H1 (cell line): Measurements from ENCODE around the gene HOXD10. TPM values are rescaled to one million over a fixed set of nuclear protein-coding genes. Genes with fewer than 3 reads are reported as not detected.
A peak's percentile ranks its signal among the peaks of the same experiment; 100 is the strongest.

Experiments
- CTCF ChIA-PET: fragments of 300-600 bp; sonication (Branson Sonifier 250); formaldehyde crosslinking; loops from one replicate; lab custom pipeline; 2021; ENCODE audit not compliant: partially characterized antibody; lab: Charles Lee
- POLR2A ChIA-PET: fragments of 300-600 bp; sonication (Branson Sonifier 250); formaldehyde crosslinking; loops from one replicate; lab custom pipeline; 2021; ENCODE audit warnings: inconsistent platforms; ENCODE audit not compliant: partially characterized antibody; lab: Charles Lee
- DNase-seq, 2 experiments: peaks; one replicate each; pipeline versions ENCODE4 v3.0.0 to v3.0.0-alpha.2; 2010 to 2022; ENCODE audit warnings: low spot score in 2 of 2, low read depth in 1 of 2, mixed read lengths in 1 of 2
- FAIRE-seq: peaks from 2 replicates; lab custom pipeline; 2011; peaks lifted over from hg19 to GRCh38; lab: Jason Lieb, UNC
- H2AFZ ChIP-seq: 2 replicates; pipeline ENCODE4 v1.8.1; 2012; ENCODE audit warnings: low read length, inconsistent platforms
- H2AK5ac ChIP-seq: 2 replicates; pipeline ENCODE4 v1.6.1; 2013; ENCODE audit warnings: low read depth, low read length
- H2BK120ac ChIP-seq: replicated peaks from 2 replicates; pipeline ENCODE3; 2013; ENCODE audit warnings: low read depth, low read length, inconsistent platforms
- H2BK12ac ChIP-seq: 2 replicates; pipeline ENCODE4 v1.6.1; 2013; ENCODE audit warnings: low read depth, low read length
- H2BK15ac ChIP-seq: 2 replicates; pipeline ENCODE4 v1.6.1; 2013; ENCODE audit warnings: low read length
- H2BK20ac ChIP-seq: 2 replicates; pipeline ENCODE4 v1.6.1; 2013; ENCODE audit warnings: low read length
- H2BK5ac ChIP-seq: 2 replicates; pipeline ENCODE4 v1.6.1; 2013; ENCODE audit warnings: low read depth, low read length
- H3K14ac ChIP-seq: 2 replicates; pipeline ENCODE4 v1.6.1; 2013; ENCODE audit warnings: inconsistent platforms; ENCODE audit not compliant: insufficient read length
- H3K18ac ChIP-seq: 2 replicates; pipeline ENCODE4 v1.6.1; 2013; ENCODE audit warnings: low read length; ENCODE audit errors: extremely low read depth
- H3K23ac ChIP-seq: 2 replicates; pipeline ENCODE4 v1.6.1; 2013; ENCODE audit warnings: inconsistent platforms; ENCODE audit not compliant: insufficient read length
- H3K23me2 ChIP-seq: 2 replicates; pipeline ENCODE4 v1.6.1; 2013; ENCODE audit warnings: low read depth, low read length
- H3K27ac ChIP-seq: 2 replicates; pipeline ENCODE4 v1.6.1; 2011; ENCODE audit warnings: low read depth, low read length, inconsistent platforms
- H3K27me3 ChIP-seq, 4 experiments: replicated peaks in 1 of 4; 1 replicate in 1 of 4; 2 replicates in 3 of 4; pipeline versions ENCODE4 v1.6.1 to v1.8.1; 2011 to 2013; ENCODE audit warnings: low read length in 3 of 4, mild to moderate bottlenecking in 3 of 4, inconsistent platforms in 2 of 4, mixed read lengths in 2 of 4, moderate library complexity in 1 of 4; ENCODE audit not compliant: control insufficient read depth in 3 of 4, insufficient read depth in 3 of 4; ENCODE audit errors: extremely low read depth in 1 of 4
- H3K36me3 ChIP-seq, 4 experiments: 2 replicates each; pipeline versions ENCODE4 v1.6.1 to v1.8.1; 2011 to 2013; ENCODE audit warnings: mild to moderate bottlenecking in 4 of 4, low read length in 3 of 4, moderate library complexity in 2 of 4, control low read depth in 1 of 4, inconsistent platforms in 1 of 4; ENCODE audit not compliant: insufficient read depth in 4 of 4, control insufficient read depth in 2 of 4
- H3K4ac ChIP-seq: replicated peaks from 2 replicates; pipeline ENCODE3; 2013; ENCODE audit warnings: low read length, low read depth, mixed read lengths, inconsistent platforms; ENCODE audit not compliant: insufficient read length
- H3K4me1 ChIP-seq, 4 experiments: replicated peaks in 1 of 4; 1 replicate in 1 of 4; 2 replicates in 3 of 4; pipeline versions ENCODE4 v1.6.1 to v1.8.1; 2011 to 2013; ENCODE audit warnings: low read length in 3 of 4, inconsistent platforms in 2 of 4, mixed read lengths in 1 of 4; ENCODE audit not compliant: insufficient read depth in 4 of 4, control insufficient read depth in 3 of 4
- H3K4me2 ChIP-seq, 2 experiments: 2 replicates each; pipeline versions ENCODE4 v1.6.1 to v1.8.1; 2011 to 2013; ENCODE audit warnings: low read depth in 2 of 2, low read length in 2 of 2, control low read depth in 1 of 2, inconsistent platforms in 1 of 2, mild to moderate bottlenecking in 1 of 2; ENCODE audit not compliant: insufficient read depth in 1 of 2
- H3K4me3 ChIP-seq, 4 experiments: fragments of 200-600, 300-600 bp in 1 of 4; sonication (generic), shearing (Covaris generic), sonication (Bioruptor Twin) in 1 of 4; 2 replicates each; pipeline versions ENCODE4 v1.5.1 to v1.8.1; 2011 to 2016; ENCODE audit warnings: low read length in 4 of 4, low read depth in 3 of 4, control low read depth in 2 of 4, inconsistent platforms in 2 of 4, mild to moderate bottlenecking in 2 of 4, mixed read lengths in 1 of 4, moderate library complexity in 1 of 4; ENCODE audit not compliant: insufficient read depth in 2 of 4; ENCODE audit errors: extremely low read depth in 1 of 4
- H3K56ac ChIP-seq: replicated peaks from 2 replicates; pipeline ENCODE3; 2013; ENCODE audit warnings: low read depth, mild to moderate bottlenecking, mixed read lengths, low read length, inconsistent platforms; ENCODE audit not compliant: insufficient read length
- H3K79me1 ChIP-seq: 2 replicates; pipeline ENCODE4 v1.6.1; 2013; ENCODE audit warnings: low read depth, low read length, control low read depth
- H3K79me2 ChIP-seq, 2 experiments: 2 replicates each; pipeline versions ENCODE4 v1.6.1 to v1.8.1; 2012 to 2013; ENCODE audit warnings: low read length in 2 of 2, mild to moderate bottlenecking in 2 of 2, inconsistent platforms in 1 of 2; ENCODE audit not compliant: insufficient read depth in 2 of 2, control insufficient read depth in 1 of 2
- H3K9ac ChIP-seq, 4 experiments: replicated peaks in 1 of 4; 1 replicate in 1 of 4; 2 replicates in 3 of 4; pipeline versions ENCODE4 v1.6.1 to v1.8.1; 2011 to 2013; ENCODE audit warnings: low read depth in 3 of 4, low read length in 3 of 4, control low read depth in 2 of 4, mild to moderate bottlenecking in 2 of 4, moderate library complexity in 2 of 4, inconsistent platforms in 1 of 4; ENCODE audit errors: extremely low read depth in 1 of 4
- H3K9me3 ChIP-seq, 2 experiments: 2 replicates each; pipeline versions ENCODE4 v1.6.1 to v1.8.1; 2012 to 2013; ENCODE audit warnings: mild to moderate bottlenecking in 2 of 2, moderate library complexity in 2 of 2, control low read depth in 1 of 2, inconsistent platforms in 1 of 2, low read depth in 1 of 2, low read length in 1 of 2, mixed read lengths in 1 of 2; ENCODE audit not compliant: insufficient read depth in 2 of 2
- H4K20me1 ChIP-seq, 2 experiments: replicated peaks in 1 of 2; 2 replicates each; pipeline versions ENCODE3 to v1.8.1; 2011 to 2013; ENCODE audit warnings: inconsistent platforms in 2 of 2, low read length in 2 of 2, mild to moderate bottlenecking in 1 of 2; ENCODE audit not compliant: insufficient read depth in 2 of 2, control insufficient read depth in 1 of 2
- H4K5ac ChIP-seq: 2 replicates; pipeline ENCODE4 v1.6.1; 2013; ENCODE audit warnings: low read length, low read depth, mixed read lengths, inconsistent platforms; ENCODE audit not compliant: insufficient read length
- H4K8ac ChIP-seq: 2 replicates; pipeline ENCODE4 v1.8.0; 2013; ENCODE audit warnings: mild to moderate bottlenecking, moderate library complexity, low read length, inconsistent platforms; ENCODE audit not compliant: insufficient read depth; ENCODE audit errors: extremely low read depth
- H4K91ac ChIP-seq: replicated peaks from 2 replicates; pipeline ENCODE3; 2013; ENCODE audit warnings: low read length, mixed read lengths, inconsistent platforms; ENCODE audit not compliant: insufficient read length
- BCL11A ChIP-seq, 2 experiments: IDR thresholded peaks; one replicate each; pipeline ENCODE4 v1.6.1; 2011; ENCODE audit warnings: low read depth in 2 of 2, low read length in 2 of 2, mild to moderate bottlenecking in 2 of 2
- E2F6 ChIP-seq: IDR thresholded peaks from 2 replicates; pipeline ENCODE4 v1.6.1; 2012; ENCODE audit warnings: inconsistent platforms
- MAFK ChIP-seq: IDR thresholded peaks from 2 replicates; pipeline ENCODE4 v1.6.1; 2012; ENCODE audit warnings: low read depth, mild to moderate bottlenecking, improper control_type of control experiment, low read length
- RFX5 ChIP-seq: IDR thresholded peaks from 2 replicates; pipeline ENCODE4 v1.6.1; 2011; ENCODE audit warnings: low read depth, low read length, improper control_type of control experiment, borderline replicate concordance
- SP4 ChIP-seq: IDR thresholded peaks from 2 replicates; pipeline ENCODE4 v1.6.1; 2012; ENCODE audit warnings: low read length, inconsistent platforms
- whole genome bisulfite sequencing, 2 experiments: shearing (Covaris generic) in 1 of 2; methylation state at CpG; one replicate each; pipeline versions ENCODE4 v1.1.6 to v1.1.7; 2013 to 2015; ENCODE audit warnings: low lambda C conversion rate in 2 of 2, mixed read lengths in 2 of 2, inconsistent platforms in 1 of 2, low coverage in 1 of 2, missing lambda C conversion rate in 1 of 2; ENCODE audit not compliant: insufficient replicate concordance in 2 of 2, insufficient coverage in 1 of 2, insufficient read length in 1 of 2; ENCODE audit errors: extremely low coverage in 1 of 2, missing lambda C conversion rate in 1 of 2; 5-methylcytosine and 5-hydroxymethylcytosine counted together
- polyA plus RNA-seq, 7 experiments: library from polyadenylated mRNA; depleted of rRNA in 3 of 7; stranded (reverse) in 5 of 7; unstranded in 2 of 7; fragments of >200 nt in 5 of 7; fragments of 200-250 nt in 2 of 7; gene quantifications; 1 replicate in 5 of 7; 2 replicates in 1 of 7; 4 replicates in 1 of 7; pipeline versions ENCODE4 v1.2.1 to v1.2.3, GENCODE V29; 2011 to 2013; ENCODE audit warnings: missing spikeins in 2 of 7, mixed read lengths in 2 of 7
- total RNA-seq: library from RNA; stranded (reverse); fragmentation: NEBNext Ultra II Directional; extraction: Animal tissue kit (Norgen Biotek cat#: 25700); gene quantifications from 2 replicates; pipeline ENCODE4 v1.2.1, GENCODE V29; 2021
- TF ChIP-seq, protein P1 (sequence below): IDR thresholded peaks from 2 replicates; pipeline ENCODE4 v1.6.1; 2011; ENCODE audit warnings: low read length, improper control_type of control experiment

The HOXD10 gene
- total and polyA plus RNA-seq, 2 of the 8 experiments (the other 6 are each of a cell fraction or from before 2014, with no cell fraction given): not detected

DNA sequence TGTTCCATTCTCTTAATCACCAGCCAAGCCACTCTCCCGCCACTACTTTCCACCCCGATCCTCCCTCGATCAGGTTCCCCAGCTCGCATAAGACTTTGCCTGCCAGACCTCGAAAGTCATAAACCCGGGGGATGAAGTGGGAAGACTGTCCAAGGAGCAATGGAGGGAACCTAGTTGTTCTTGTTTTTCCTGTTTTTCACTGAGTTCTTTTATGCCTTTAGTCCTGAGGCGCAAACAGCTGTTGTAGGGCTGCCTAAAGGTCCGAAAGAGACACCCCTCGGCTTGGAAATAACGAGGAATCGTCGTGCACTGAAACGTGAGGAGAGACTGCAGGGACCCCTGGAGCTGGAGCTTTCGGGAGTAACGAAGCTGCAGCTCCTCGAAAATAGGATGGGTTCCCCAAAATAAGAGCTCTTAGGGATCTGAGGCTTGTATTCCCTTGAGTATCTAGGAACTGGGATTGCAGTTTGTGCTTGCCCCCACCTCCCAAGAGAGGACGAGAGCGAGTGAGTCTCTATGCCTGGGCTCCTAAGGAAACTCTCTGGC is 18.7 kb upstream of the HOXD10 start:
- Histone ChIP-seq H3K4me2 (peak overlapping the region; percentile 14 to 77), H3K4ac (no peak overlapping the region), H3K23me2 (peaks cover 6% of the 10 kb centered on the region), H3K4me1 (peaks cover 0 to 28% (median 16%) of the 10 kb centered on the region in 4 experiments; a peak in 6 of 7 replicates), H2BK12ac (peak overlapping the region; percentile 1; the same call in 1 of the 2 replicates), H3K18ac (peak overlapping the region; percentile 41; the same call in 1 of the 2 replicates), H3K27ac (no peak overlapping the region), H3K79me2 (no peaks in the 10 kb centered on the region), H4K5ac (no peak overlapping the region), H2BK5ac (no peak overlapping the region; the same call in 1 of the 2 replicates), H4K8ac (peak overlapping the region; percentile 28; the same call in 1 of the 2 replicates), H3K79me1 (no peaks in the 10 kb centered on the region), H3K4me3 (peak overlapping the region in 3 of 4 experiments; percentile 29 to 54 (median 30); a peak in 3 of 8 replicates), H3K36me3 (no peaks in the 10 kb centered on the region; a peak in 1 of 8 replicates), H2AK5ac (no peak overlapping the region), H4K91ac (no peak overlapping the region), H3K9me3 (no peaks in the 10 kb centered on the region; a peak in 1 of 4 replicates), H2BK15ac (0 out of 2 replicates have a peak overlapping the region, but pooled peaks have one; percentile 46), H3K23ac (no peak overlapping the region), H2AFZ (no peak overlapping the region), H3K14ac (no peak overlapping the region), H4K20me1 (peaks cover 16 to 38% of the 10 kb centered on the region in 2 experiments), H3K56ac (no peak overlapping the region), H2BK20ac (no peak overlapping the region), H2BK120ac (peak overlapping the region; percentile 13), H3K27me3 (peaks cover 79 to 99% (median 93%) of the 10 kb centered on the region in 4 experiments), H3K9ac (no peak overlapping the region)
- no peak for FAIRE-seq
- CTCF ChIA-PET: interaction anchor here (0.6 to 6.5 kb wide), 37 partner anchors 7 to 1543 kb away, joined by 3 to 130 read pairs (median 4); partner anchors contain the start of genes EVX2 and HOXD4
- WGBS, 2 experiments: 3% methylated on average over 16 of the region's 18 CpGs; no CpG with 5 or more reads in 1 of the 2 experiments
- no peak for DNase-seq
- TF ChIP-seq SP4 (no peak), MAFK (no peak), RFX5 (0 out of 2 replicates have a peak, but pooled peaks have one; percentile 1), BCL11A (IDR thresholded peaks at IDR 0.05; ENCODE audit: low read depth in 2 of 2, low read length in 2 of 2) (no peak), E2F6 (0 out of 2 replicates have a peak, but pooled peaks have one; percentile 23)
- TF ChIP-seq, protein P1, sequence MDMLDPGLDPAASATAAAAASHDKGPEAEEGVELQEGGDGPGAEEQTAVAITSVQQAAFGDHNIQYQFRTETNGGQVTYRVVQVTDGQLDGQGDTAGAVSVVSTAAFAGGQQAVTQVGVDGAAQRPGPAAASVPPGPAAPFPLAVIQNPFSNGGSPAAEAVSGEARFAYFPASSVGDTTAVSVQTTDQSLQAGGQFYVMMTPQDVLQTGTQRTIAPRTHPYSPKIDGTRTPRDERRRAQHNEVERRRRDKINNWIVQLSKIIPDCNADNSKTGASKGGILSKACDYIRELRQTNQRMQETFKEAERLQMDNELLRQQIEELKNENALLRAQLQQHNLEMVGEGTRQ: no peak
- POLR2A ChIA-PET: interaction anchor here (1.4 to 3.4 kb wide), 3 partner anchors 8 to 18 kb away, joined by 4 to 12 read pairs (median 8); partner anchors contain the start of gene HOXD11
